Measurements from ENCODE around the gene SDE2. TPM values are rescaled to one million over a fixed set of nuclear protein-coding genes. Genes with fewer than 3 reads are reported as not detected.
"Not testable (repeated sequence)": the region's sequence is repeated elsewhere in the genome, so short reads cannot be mapped to it uniquely, and the experiment has no call there.

The SDE2 gene
- total RNA-seq, 2 donors from 2014 or later = 31.7 to 37.6 TPM

DNA sequence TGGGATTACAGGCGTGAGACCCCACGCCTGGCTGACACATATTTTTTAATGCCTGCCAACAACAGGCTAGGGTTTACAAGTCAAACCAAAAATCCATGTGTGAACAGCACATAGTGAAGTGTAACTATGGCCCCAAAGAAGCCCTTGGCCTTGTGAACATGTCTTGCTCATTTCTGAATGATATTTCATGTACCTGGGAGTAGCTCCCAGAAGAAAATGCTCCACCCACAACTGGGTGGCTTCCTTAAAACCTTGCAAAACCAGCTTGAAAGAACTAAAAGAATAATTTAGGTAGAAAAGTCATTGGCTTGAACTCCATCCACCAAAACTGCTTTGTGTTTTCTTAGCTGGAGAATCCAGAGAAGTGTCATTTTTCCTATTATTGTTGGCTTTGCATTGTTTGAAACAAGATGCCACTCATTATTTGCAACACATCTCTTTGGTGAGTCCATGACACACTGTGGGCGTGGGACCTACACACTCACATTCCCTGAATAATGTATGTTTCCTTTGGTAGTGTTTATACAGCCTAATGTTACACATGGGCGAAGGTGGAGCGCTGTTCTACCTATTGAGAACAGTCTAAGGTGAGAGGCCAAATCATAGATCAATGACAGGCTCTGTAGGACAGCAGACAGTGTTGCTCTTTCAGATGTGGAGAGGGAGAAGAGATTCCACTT lies 28.5 kb upstream of the SDE2 start:
- Mint-ChIP-seq H3K4me3 (no peak overlapping the region), H3K4me1 (no peaks in the 10 kb centered on the region), H3K27me3 (peaks cover 4% of the 10 kb centered on the region), H3K27ac (no peak overlapping the region), H3K36me3 (ENCODE audit: low read depth) (peaks cover 5% of the 10 kb centered on the region)
- no peak for ATAC-seq
- no peaks in the 10 kb centered on the region for H3K9me3 ChIP-seq (ENCODE audit: control insufficient read depth, low read length, poor library complexity, severe bottlenecking)
- DNase-seq = no peak

- no peak overlapping the region for H3K4me3 Mint-ChIP-seq
- no peaks in the 10 kb centered on the region for H3K4me1 Mint-ChIP-seq
- H3K27me3 Mint-ChIP-seq = peaks cover 8% of the 10 kb centered on the region
- H3K36me3 Mint-ChIP-seq (ENCODE audit: low read depth) = peaks cover 5% of the 10 kb centered on the region
- no peak overlapping the region for H3K27ac Mint-ChIP-seq
- no peak for ATAC-seq
- no peaks in the 10 kb centered on the region for H3K9me3 ChIP-seq (ENCODE audit: control insufficient read depth, low read length, poor library complexity, severe bottlenecking)
- DNase-seq = no peak
Measured at GRCh38 chr1:226026833-226027232, 27.7 kb upstream of the SDE2 start.

DNA sequence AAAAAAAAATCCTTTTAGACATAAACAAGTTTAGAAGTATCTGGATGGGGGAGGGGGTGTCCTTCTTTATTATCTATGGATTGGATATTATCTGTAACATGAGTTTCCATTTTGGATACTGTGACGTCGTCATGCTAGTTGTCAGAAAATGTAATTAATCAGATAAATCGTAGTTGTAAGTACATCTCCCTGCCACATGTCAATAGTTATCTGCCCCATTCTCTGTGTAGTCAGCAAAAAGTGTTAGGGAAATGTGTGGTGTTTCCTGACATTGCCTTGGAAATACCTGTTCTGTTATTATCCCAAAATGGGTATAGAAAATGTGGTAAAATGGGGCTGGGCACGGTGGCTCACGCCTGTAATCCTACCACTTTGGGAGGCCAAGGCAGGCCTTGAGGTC lies 24.6 kb upstream of the SDE2 start:
- Mint-ChIP-seq H3K4me3 (no peak overlapping the region), H3K4me1 (no peaks in the 10 kb centered on the region), H3K36me3 (ENCODE audit: low read depth) (peaks cover 5% of the 10 kb centered on the region), H3K27ac (no peak overlapping the region), H3K27me3 (peaks cover 5% of the 10 kb centered on the region)
- ATAC-seq = no peak
- no peaks in the 10 kb centered on the region for H3K9me3 ChIP-seq (ENCODE audit: control insufficient read depth, low read length, poor library complexity, severe bottlenecking)
- DNase-seq = no peak

DNA sequence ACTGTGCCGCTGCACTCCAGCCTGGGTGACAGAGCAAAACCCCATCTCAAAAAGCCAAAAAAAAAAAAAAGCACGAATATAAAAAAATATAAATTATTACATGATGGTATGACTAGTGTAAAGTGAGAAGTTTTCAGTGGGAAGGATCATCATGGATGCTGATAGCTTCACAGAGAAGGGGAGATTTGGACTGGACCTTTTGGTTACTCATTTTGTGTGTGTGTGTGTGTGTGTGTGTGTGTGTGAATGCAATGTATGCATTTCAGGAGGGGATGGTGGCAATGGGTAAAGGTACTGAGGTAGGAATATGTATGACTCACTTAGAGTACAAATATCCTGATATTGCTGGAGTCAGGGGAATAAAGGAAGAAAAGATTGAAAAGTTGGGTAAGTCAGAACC lies 22.7 kb upstream of the SDE2 start:
- Mint-ChIP-seq H3K36me3 (ENCODE audit: low read depth) (peaks cover 5% of the 10 kb centered on the region), H3K4me1 (no peaks in the 10 kb centered on the region), H3K27ac (no peak overlapping the region), H3K4me3 (no peak overlapping the region), H3K27me3 (peaks cover 12% of the 10 kb centered on the region)
- H3K9me3 ChIP-seq (ENCODE audit: control insufficient read depth, low read length, poor library complexity, severe bottlenecking) = no peaks in the 10 kb centered on the region
- DNase-seq (no peak), ATAC-seq (no peak)

DNA sequence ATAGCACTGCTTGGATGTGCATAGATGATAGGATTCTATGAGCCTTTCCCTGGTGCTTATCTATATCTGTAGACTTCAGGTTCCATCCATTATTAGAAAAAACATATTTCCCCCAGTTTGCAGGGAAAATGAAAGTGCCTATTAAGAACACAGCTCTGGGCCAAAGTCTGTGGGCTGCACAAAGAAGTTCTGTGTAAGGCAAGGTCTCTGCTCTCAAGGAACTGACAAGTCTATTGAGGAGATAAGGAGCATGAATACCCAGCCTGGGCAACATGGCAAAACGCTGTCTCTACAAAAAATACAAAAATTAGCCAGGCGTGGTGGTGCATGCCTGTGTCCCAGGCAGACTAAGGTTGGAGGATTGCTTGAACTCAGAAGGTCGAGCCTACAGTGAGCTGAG lies 22.3 kb upstream of the SDE2 start:
- DNase-seq (no peak), ATAC-seq (no peak)
- H3K9me3 ChIP-seq (ENCODE audit: control insufficient read depth, low read length, poor library complexity, severe bottlenecking) = no peaks in the 10 kb centered on the region
- Mint-ChIP-seq H3K4me3 (no peak overlapping the region), H3K4me1 (peaks cover 2% of the 10 kb centered on the region), H3K27ac (no peak overlapping the region), H3K36me3 (ENCODE audit: low read depth) (peaks cover 5% of the 10 kb centered on the region), H3K27me3 (peaks cover 12% of the 10 kb centered on the region)

DNA sequence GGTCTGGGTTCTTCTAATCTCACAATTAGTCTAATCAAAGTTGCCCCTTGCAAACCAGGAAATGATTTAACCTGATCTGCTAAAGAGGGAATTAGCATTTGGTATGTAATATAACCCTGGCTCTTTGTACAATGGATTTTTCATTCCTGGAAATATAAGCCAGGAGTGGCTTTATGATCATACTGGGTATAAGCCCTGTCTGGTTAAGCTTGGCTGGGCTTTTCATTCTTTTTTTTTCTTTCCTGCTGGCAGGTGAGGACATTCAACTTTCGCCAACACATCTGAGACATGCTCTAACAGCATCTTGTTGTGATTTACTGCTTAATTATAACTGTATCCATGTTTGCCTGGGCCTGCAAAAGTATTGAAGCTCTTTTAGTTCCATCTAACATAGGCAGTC lies 20.4 kb upstream of the SDE2 start:
- Mint-ChIP-seq H3K36me3 (ENCODE audit: low read depth) (peaks cover 3% of the 10 kb centered on the region), H3K4me1 (peaks cover 5% of the 10 kb centered on the region), H3K27me3 (peaks cover 15% of the 10 kb centered on the region), H3K27ac (no peak overlapping the region), H3K4me3 (no peak overlapping the region)
- DNase-seq (no peak), ATAC-seq (no peak)
- no peaks in the 10 kb centered on the region for H3K9me3 ChIP-seq (ENCODE audit: control insufficient read depth, low read length, poor library complexity, severe bottlenecking)

DNA sequence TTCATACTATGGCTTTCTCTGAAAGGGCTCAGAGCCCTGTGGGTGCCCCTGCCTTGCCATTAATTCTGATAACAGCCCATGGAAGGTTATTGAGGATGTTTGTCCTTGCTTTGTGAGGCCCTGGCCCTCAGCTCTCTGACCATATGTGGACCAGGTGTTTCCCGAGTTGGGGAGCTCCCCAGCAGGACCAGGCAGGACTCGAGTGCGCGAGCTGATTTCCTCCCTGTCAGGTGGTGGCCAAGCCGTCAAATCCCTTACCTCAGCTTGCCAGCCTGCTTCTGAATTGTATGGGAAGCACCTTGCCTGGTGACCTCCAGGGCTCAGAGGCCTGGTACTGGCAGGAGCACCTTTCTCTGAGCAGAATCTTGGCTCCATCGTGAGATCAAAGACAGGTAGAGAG lies 17.9 kb upstream of the SDE2 start:
- H3K4me3 Mint-ChIP-seq = no peak overlapping the region
- ATAC-seq (no peak), DNase-seq (no peak)
- peaks cover 3% of the 10 kb centered on the region for H3K36me3 Mint-ChIP-seq (ENCODE audit: low read depth)
- H3K9me3 ChIP-seq (ENCODE audit: control insufficient read depth, low read length, poor library complexity, severe bottlenecking) = no peaks in the 10 kb centered on the region
- H3K4me1 Mint-ChIP-seq = peaks cover 5% of the 10 kb centered on the region
- peaks cover 14% of the 10 kb centered on the region for H3K27me3 Mint-ChIP-seq
- peak overlapping the region; percentile 16 for H3K27ac Mint-ChIP-seq

DNA sequence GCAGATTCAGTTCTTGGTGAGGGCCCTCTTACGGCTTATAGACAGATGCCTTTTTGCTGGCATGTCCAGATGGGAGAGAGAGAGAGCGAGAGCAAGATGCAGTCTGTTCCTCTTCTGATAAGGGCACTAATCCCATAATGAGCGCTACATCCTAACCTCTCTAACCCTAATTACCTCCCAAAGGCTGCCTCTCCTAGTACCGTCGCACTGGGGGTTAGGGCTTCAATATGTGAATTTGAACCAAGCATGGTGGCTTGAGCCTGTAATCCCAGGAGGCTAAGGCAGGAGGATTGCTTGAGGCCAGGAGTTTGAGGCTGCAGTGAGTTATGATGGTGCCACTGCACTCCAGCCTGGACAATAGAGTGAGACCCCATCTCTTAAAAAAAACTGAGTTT lies 10.5 kb upstream of the SDE2 start:
- Mint-ChIP-seq H3K4me3 (no peak overlapping the region), H3K27ac (no peak overlapping the region), H3K27me3 (peaks cover 1% of the 10 kb centered on the region), H3K4me1 (no peaks in the 10 kb centered on the region), H3K36me3 (ENCODE audit: low read depth) (no peaks in the 10 kb centered on the region)
- DNase-seq (no peak), ATAC-seq (no peak)
- H3K9me3 ChIP-seq (ENCODE audit: control insufficient read depth, low read length, poor library complexity, severe bottlenecking) = no peaks in the 10 kb centered on the region

GRCh38 chr1:226007126-226007892 lies 8.2 kb upstream of the SDE2 start:
- H3K36me3 Mint-ChIP-seq (ENCODE audit: low read depth); H3K9me3 ChIP-seq (ENCODE audit: control insufficient read depth, low read length, poor library complexity, severe bottlenecking); H3K27me3 Mint-ChIP-seq; ATAC-seq; H3K4me1 Mint-ChIP-seq; H3K27ac Mint-ChIP-seq; H3K4me3 Mint-ChIP-seq; DNase-seq: not testable (repeated sequence)

DNA sequence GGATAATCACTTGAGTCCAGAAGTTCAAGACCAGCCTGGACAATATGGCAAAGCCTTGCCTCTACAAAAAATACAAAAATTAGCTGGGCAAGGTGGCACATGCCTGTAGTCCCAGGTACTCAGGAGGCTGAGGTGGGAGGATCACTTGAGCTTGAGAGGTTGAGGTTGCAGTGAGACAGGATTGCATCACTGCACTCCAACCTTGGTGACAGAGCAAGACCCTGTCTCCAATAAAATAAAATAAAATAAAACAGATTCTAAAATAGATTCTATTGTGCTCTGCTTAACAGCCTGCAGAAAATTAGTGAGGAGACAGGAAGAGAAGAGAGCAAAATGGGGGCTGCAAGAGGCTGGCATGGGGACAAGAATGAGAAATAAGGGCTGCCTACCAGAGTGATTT lies 7.5 kb upstream of the SDE2 start:
- ATAC-seq = no peak
- Mint-ChIP-seq H3K27ac (no peak overlapping the region), H3K4me1 (peaks cover 15% of the 10 kb centered on the region), H3K27me3 (no peaks in the 10 kb centered on the region), H3K4me3 (no peak overlapping the region), H3K36me3 (ENCODE audit: low read depth) (no peaks in the 10 kb centered on the region)
- DNase-seq = no peak
- H3K9me3 ChIP-seq (ENCODE audit: control insufficient read depth, low read length, poor library complexity, severe bottlenecking) = no peaks in the 10 kb centered on the region

DNA sequence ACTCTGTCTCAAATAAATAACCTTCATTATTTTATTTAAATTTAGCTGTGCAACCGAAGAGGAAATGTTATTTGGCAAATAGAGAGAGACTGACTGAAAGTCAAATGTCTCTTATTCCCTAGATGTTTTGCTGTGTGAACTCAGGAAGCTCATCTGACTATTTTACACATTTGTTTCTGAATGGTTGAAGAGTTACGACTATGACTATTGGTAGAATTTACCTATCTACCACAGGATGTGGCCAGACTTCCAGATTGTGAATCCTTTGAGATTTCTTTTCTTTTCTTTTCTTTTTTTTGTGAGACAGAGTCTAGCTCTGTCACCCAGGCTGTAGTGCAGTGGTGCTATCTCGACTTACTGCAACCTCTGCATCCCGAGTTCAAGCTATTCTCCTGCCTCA lies 5.3 kb upstream of the SDE2 start:
- ATAC-seq (no peak), DNase-seq (no peak)
- peak overlapping the region; percentile 5 for H3K27ac Mint-ChIP-seq
- no peaks in the 10 kb centered on the region for H3K9me3 ChIP-seq (ENCODE audit: control insufficient read depth, low read length, poor library complexity, severe bottlenecking)
- no peak overlapping the region for H3K4me3 Mint-ChIP-seq
- H3K4me1 Mint-ChIP-seq = peaks cover 23% of the 10 kb centered on the region
- H3K36me3 Mint-ChIP-seq (ENCODE audit: low read depth) = no peaks in the 10 kb centered on the region
- H3K27me3 Mint-ChIP-seq = no peaks in the 10 kb centered on the region

DNA sequence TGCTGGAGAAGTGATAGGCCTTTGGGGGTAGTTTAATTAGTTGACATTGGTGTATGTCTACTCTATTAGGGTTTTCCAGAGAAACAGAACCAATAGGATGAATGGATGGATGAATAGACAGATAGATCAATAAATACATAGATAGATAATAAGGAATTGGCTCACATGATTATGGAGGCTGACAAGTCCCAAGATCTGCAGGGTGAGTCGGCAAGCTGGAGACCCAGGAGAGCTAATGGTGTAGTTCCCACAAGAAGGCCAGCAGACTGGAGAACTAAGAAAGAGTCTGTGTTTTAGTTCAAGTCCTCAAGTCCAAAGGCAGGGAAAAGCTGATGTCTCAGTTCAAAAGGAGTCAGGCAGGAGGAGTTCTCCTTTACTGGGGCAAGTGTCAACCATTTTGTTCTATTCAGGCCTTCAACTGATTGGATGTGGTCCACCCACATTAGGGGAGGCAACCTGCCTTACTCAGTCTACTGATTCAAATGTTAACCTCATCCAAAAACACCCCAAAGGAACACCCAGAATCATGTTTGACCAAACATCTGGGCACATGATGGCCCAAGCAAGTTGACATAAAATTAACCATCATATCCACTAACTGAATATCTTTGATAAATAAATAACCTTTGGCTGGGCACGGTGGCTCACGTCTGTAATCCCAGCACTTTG lies 4.5 kb upstream of the SDE2 start:
- no peaks in the 10 kb centered on the region for H3K9me3 ChIP-seq (ENCODE audit: control insufficient read depth, low read length, poor library complexity, severe bottlenecking)
- peaks cover 27% of the 10 kb centered on the region for H3K4me1 Mint-ChIP-seq

DNA sequence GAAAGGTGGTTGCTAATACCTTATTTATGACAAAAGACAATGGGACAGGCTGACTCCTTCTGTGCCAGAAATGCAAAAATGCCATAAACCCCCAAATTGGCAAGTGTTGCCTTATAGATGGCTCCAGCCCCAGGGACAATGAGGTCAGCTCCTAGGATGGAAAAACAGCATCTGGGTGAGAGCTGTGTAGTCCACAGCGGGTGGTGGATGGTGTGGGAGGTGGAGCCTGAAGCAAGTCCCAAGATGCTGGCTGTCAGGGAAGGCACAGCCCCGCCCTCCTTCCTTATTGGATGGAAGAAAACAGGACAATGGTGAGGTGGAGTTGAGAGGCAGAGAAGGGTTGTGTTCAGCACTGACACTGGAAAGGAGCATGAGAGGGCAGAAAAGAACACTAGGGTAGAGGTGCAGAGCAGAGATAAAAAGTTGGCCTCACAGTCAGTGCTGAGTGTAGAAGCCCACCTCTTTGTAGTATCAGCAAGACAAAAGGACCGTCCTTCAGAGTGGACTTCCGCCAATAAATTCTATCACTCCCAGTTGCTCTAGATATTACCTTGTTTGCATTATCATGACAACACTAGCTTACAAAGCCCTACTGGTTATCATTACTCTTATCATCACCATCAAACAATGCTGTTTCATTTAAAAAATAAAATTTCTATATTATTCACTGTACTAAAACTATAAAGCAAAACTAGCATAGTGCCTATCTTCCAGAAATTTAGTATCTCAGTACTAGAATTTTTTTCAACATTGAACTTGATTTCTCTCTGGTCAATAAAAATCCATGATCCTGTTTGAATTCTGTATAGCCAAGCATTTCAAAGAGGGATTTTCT lies 3.7 kb upstream of the SDE2 start:
- no peaks in the 10 kb centered on the region for H3K9me3 ChIP-seq (ENCODE audit: control insufficient read depth, low read length, poor library complexity, severe bottlenecking)
- Mint-ChIP-seq H3K4me1 (peaks cover 27% of the 10 kb centered on the region), H3K4me3 (peak overlapping the region; percentile 26), H3K27me3 (no peaks in the 10 kb centered on the region), H3K36me3 (ENCODE audit: low read depth) (peaks cover 3% of the 10 kb centered on the region), H3K27ac (peak overlapping the region; percentile 100)
- ATAC-seq (no peak), DNase-seq (no peak)

More for the DNA sequence above, 4.5 kb upstream of the SDE2 start:
- H3K27ac Mint-ChIP-seq = peak overlapping the region; percentile 5
- no peaks in the 10 kb centered on the region for H3K27me3 Mint-ChIP-seq
- peaks cover 3% of the 10 kb centered on the region for H3K36me3 Mint-ChIP-seq (ENCODE audit: low read depth)
- DNase-seq = no peak
- no peak overlapping the region for H3K4me3 Mint-ChIP-seq
- ATAC-seq = no peak

All from T-helper 17 cell (primary cell).